Measurements from ENCODE around the gene GNE. TPM values are rescaled to one million over a fixed set of nuclear protein-coding genes. Genes with fewer than 3 reads are reported as not detected.

GNE gene
- total RNA-seq, 1 experiment from 2014 or later: 15.1 TPM

DNA sequence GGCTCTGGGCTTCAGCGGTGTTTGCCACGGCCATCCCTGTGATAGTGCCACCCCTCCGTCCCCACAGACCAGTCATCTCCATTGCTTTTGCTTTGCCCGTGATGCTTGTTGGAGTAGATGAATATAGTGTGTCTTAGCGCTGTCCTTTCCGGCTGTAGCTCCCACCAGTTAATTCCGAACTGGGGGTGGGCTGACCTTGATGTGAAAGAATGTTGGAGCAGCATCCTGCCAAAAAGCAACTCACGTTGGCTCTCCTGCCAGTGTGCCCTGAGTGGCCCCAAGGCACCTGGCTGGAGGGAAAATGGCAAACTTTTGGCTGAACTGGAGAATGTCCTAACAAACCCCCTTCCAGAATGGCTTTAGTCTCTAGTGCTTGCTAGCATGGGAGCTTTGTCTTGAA is 47.5 kb downstream of the GNE start:
- Histone ChIP-seq H3K4me3 (no peak overlapping the region), H3K27ac (no peak overlapping the region), H3K9me3 (replicated peaks) (no peaks in the 10 kb centered on the region), H3K4me1 (replicated peaks) (peaks cover 6% of the 10 kb centered on the region; the same call in 1 of the 2 replicates), H3K27me3 (replicated peaks) (no peaks in the 10 kb centered on the region), H3K36me3 (peaks cover 66% of the 10 kb centered on the region)
- DNase-seq (ENCODE audit: low read depth in 1 of 2, low spot score in 2 of 2): no peak

DNA sequence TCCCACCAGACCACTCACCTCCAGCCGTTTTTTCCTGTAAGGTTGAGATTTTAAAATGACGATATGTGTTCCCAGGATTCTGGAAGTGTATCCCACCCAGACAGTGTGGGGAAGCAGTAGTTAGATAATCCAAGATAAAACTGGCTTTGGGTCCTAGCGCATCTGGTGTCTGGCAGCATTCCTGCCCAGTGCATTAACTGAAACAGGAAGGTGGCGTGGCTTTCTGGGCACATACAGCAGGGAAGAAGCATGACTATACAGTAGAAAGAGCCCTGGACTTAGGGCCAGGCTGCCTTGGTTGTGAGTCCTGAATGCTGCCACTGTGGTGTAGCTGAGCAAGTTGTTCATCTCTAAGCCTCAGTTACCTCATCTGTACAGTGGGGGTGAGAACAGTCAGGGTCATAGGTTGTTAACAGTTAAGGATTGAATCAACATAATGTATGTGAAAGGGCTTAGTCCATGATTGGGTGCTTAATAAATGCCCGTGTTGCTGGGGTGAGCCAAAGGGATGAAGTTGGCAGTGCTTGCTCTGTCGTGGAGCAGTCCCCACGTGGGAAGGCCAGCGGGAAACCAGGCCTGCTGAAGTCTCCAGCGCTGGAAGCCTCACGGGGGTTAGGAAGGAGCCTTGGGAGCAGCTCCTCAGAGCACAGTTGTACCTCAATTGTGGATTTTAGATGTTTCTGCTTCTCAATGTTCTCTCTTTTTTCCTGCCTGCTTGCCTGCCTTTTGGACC is 49.6 kb downstream of the GNE start:
- no peak for DNase-seq (ENCODE audit: low read depth in 1 of 2, low spot score in 2 of 2)
- no peaks in the 10 kb centered on the region for H3K9me3 ChIP-seq (replicated peaks)
- H3K27ac ChIP-seq: no peak overlapping the region
- peaks cover 6% of the 10 kb centered on the region; the same call in 1 of the 2 replicates for H3K4me1 ChIP-seq (replicated peaks)
- no peak overlapping the region for H3K4me3 ChIP-seq
- peaks cover 78% of the 10 kb centered on the region for H3K36me3 ChIP-seq
- no peaks in the 10 kb centered on the region for H3K27me3 ChIP-seq (replicated peaks)

DNA sequence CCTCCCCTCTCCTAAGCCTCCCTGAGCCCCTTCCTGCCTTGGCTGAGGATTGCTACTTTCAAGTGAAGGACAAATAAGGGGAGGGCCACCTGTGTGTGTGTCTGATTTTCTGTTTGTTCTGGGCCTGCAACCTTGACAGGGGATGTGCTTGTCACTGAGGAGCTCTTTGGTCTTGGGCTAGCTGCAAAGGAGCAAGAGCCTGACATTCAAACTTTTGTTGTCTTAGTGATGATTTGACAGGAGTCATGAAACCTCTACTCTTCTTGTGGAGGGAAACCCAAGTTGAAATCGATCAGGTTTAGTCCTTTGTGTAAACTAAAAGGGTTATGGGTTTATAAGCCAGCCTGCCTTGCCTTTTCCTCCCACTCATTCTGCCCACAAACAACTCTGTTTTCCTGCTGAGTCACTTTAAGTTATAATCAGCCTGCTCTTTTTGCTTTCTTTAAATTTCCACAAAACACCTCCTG is 50.7 kb downstream of the GNE start:
- H3K4me3 ChIP-seq: no peak overlapping the region

DNA sequence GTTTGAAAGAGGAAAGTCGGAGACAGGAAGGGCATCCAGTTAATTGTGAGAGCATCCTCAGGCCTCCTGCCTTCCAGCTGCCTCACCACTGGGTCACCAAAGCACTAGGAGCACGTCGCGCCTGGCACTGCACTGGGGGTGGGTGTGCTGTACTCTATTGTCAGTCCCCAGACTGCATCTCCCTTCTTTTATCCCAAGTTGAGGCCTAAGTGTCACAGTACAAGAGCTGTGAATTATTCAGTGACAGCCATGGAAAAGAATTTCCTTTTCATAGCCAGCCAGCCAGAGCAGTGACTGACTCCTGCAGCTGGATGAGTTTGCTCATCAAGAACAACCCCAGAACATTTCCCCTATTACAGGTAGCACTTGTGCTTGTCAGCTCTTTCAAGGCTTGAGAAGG is 51.2 kb downstream of the GNE start:
- no peak overlapping the region for H3K4me3 ChIP-seq
- peaks cover 6% of the 10 kb centered on the region; the same call in 1 of the 2 replicates for H3K4me1 ChIP-seq (replicated peaks)
- no peaks in the 10 kb centered on the region for H3K27me3 ChIP-seq (replicated peaks)
- DNase-seq (ENCODE audit: low read depth in 1 of 2, low spot score in 2 of 2): no peak
- H3K36me3 ChIP-seq: peaks cover 82% of the 10 kb centered on the region
- H3K27ac ChIP-seq: no peak overlapping the region
- no peaks in the 10 kb centered on the region for H3K9me3 ChIP-seq (replicated peaks)

More for the DNA sequence above, 50.7 kb downstream of the GNE start:
- H3K4me1 ChIP-seq (replicated peaks): peaks cover 6% of the 10 kb centered on the region; the same call in 1 of the 2 replicates
- H3K36me3 ChIP-seq: peaks cover 82% of the 10 kb centered on the region
- H3K9me3 ChIP-seq (replicated peaks): no peaks in the 10 kb centered on the region
- H3K27me3 ChIP-seq (replicated peaks): no peaks in the 10 kb centered on the region
- no peak overlapping the region for H3K27ac ChIP-seq
- DNase-seq (ENCODE audit: low read depth in 1 of 2, low spot score in 2 of 2): no peak

- H3K4me3 ChIP-seq: no peak overlapping the region
- H3K27me3 ChIP-seq (replicated peaks): no peaks in the 10 kb centered on the region
- peaks cover 6% of the 10 kb centered on the region; the same call in 1 of the 2 replicates for H3K4me1 ChIP-seq (replicated peaks)
- peaks cover 82% of the 10 kb centered on the region for H3K36me3 ChIP-seq
- H3K27ac ChIP-seq: no peak overlapping the region
- DNase-seq (ENCODE audit: low read depth in 1 of 2, low spot score in 2 of 2): no peak
- no peaks in the 10 kb centered on the region for H3K9me3 ChIP-seq (replicated peaks)
These were observed 53.2 kb downstream of the GNE start for GRCh38 chr9:36204906-36205547.

- Histone ChIP-seq H3K36me3 (peaks cover 20% of the 10 kb centered on the region), H3K27me3 (replicated peaks) (no peaks in the 10 kb centered on the region), H3K27ac (no peak overlapping the region), H3K4me1 (replicated peaks) (peaks cover 20% of the 10 kb centered on the region), H3K9me3 (replicated peaks) (no peaks in the 10 kb centered on the region), H3K4me3 (no peak overlapping the region)
- DNase-seq (ENCODE audit: low read depth in 1 of 2, low spot score in 2 of 2): no peak
These were observed 63.8 kb downstream of the GNE start for GRCh38 chr9:36194326-36195000.

GRCh38 chr9:36193023-36193422 is 65.2 kb downstream of the GNE start:
- H3K36me3 ChIP-seq: peaks cover 20% of the 10 kb centered on the region
- H3K4me3 ChIP-seq: no peak overlapping the region
- no peak for DNase-seq (ENCODE audit: low read depth in 1 of 2, low spot score in 2 of 2)
- H3K27me3 ChIP-seq (replicated peaks): no peaks in the 10 kb centered on the region
- peaks cover 20% of the 10 kb centered on the region for H3K4me1 ChIP-seq (replicated peaks)
- no peak overlapping the region for H3K27ac ChIP-seq
- H3K9me3 ChIP-seq (replicated peaks): no peaks in the 10 kb centered on the region

- H3K36me3 ChIP-seq: peaks cover 18% of the 10 kb centered on the region
- H3K9me3 ChIP-seq (replicated peaks): no peaks in the 10 kb centered on the region
- H3K27ac ChIP-seq: no peak overlapping the region
- no peaks in the 10 kb centered on the region for H3K27me3 ChIP-seq (replicated peaks)
- H3K4me3 ChIP-seq: peak overlapping the region; percentile 80
- peaks cover 27% of the 10 kb centered on the region for H3K4me1 ChIP-seq (replicated peaks)
- DNase-seq (ENCODE audit: low read depth in 1 of 2, low spot score in 2 of 2): no peak
These were observed 66.1 kb downstream of the GNE start for GRCh38 chr9:36192196-36192595.

- Histone ChIP-seq H3K27ac (peak overlapping the region; percentile 71; the same call in 1 of the 2 replicates), H3K4me3 (peak overlapping the region; percentile 80), H3K27me3 (replicated peaks) (no peaks in the 10 kb centered on the region), H3K9me3 (replicated peaks) (no peaks in the 10 kb centered on the region), H3K4me1 (replicated peaks) (peaks cover 29% of the 10 kb centered on the region), H3K36me3 (peaks cover 15% of the 10 kb centered on the region)
- DNase-seq (ENCODE audit: low read depth in 1 of 2, low spot score in 2 of 2): no peak
These were observed 66.6 kb downstream of the GNE start for GRCh38 chr9:36191686-36192085.

DNA sequence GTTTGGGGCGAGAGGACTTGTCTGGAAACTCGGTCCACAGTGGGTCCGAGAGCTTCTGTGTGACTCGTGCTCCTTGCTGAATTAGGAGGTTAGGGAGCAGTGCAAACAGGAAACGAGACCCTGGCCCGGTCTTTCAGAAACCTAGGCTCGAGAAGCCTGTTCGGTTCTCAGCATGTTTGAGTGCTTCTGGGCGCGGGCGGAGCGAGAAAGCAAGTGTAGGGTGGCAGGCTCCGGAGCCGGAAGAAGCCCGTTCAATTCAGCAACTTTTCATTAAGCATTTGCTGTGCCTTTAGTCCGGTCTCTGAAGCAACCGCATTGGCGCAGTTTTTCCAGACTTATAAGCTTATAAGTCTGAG is 67.0 kb downstream of the GNE start:
- H3K4me3 ChIP-seq: peak overlapping the region; percentile 80
- peak overlapping the region; percentile 71 for H3K27ac ChIP-seq
- H3K36me3 ChIP-seq: peaks cover 13% of the 10 kb centered on the region
- DNase-seq (ENCODE audit: low read depth in 1 of 2, low spot score in 2 of 2): no peak
- peaks cover 29% of the 10 kb centered on the region for H3K4me1 ChIP-seq (replicated peaks)
- H3K9me3 ChIP-seq (replicated peaks): no peaks in the 10 kb centered on the region
- H3K27me3 ChIP-seq (replicated peaks): no peaks in the 10 kb centered on the region

GRCh38 chr9:36190388-36191289 is 67.6 kb downstream of the GNE start, which contains the start of gene CLTA:
TSS of gene CLTA (plus strand) at chr9:36190921. CDS start at chr9:36191057, 136 bp downstream.
- H3K36me3 ChIP-seq: peaks cover 13% of the 10 kb centered on the region
- no peaks in the 10 kb centered on the region for H3K27me3 ChIP-seq (replicated peaks)
- peak within 1 kb of the TSS; percentile 71 for H3K27ac ChIP-seq
- peak within 1 kb of the TSS; percentile 80 for H3K4me3 ChIP-seq
- H3K4me1 ChIP-seq (replicated peaks): peaks cover 29% of the 10 kb centered on the region
- peak; percentile 93 to 95 for DNase-seq (ENCODE audit: low read depth in 1 of 2, low spot score in 2 of 2)
- H3K9me3 ChIP-seq (replicated peaks): no peaks in the 10 kb centered on the region

GRCh38 chr9:36189976-36190375 is 68.3 kb downstream of the GNE start:
- H3K27ac ChIP-seq: peak overlapping the region; percentile 71
- no peaks in the 10 kb centered on the region for H3K27me3 ChIP-seq (replicated peaks)
- peaks cover 12% of the 10 kb centered on the region for H3K36me3 ChIP-seq
- peak in 1 of 2 experiments; percentile 11 for DNase-seq (ENCODE audit: low read depth in 1 of 2, low spot score in 2 of 2)
- peaks cover 29% of the 10 kb centered on the region for H3K4me1 ChIP-seq (replicated peaks)
- peak overlapping the region; percentile 80 for H3K4me3 ChIP-seq
- H3K9me3 ChIP-seq (replicated peaks): no peaks in the 10 kb centered on the region

DNA sequence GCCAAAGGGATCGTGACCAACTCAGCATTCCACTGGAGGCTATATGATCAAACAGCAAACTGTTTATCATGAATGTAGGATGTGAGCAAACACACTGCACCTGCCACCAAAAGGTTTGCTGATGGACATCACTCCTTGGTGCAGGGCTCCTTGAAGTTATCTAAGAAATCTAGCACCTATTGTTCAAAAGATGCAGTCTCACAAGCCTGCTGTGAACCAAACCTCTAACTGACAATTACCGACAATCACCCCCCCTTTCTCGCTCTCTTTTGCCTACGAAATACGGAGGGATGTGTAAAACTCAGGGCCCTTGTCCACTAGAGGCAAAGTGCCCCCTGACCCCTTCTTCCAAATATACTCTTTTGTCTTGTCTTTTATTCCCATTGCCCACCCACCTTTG is 70.0 kb downstream of the GNE start:
- H3K4me1 ChIP-seq (replicated peaks): peaks cover 29% of the 10 kb centered on the region
- no peak for DNase-seq (ENCODE audit: low read depth in 1 of 2, low spot score in 2 of 2)
- H3K27ac ChIP-seq: no peak overlapping the region
- H3K9me3 ChIP-seq (replicated peaks): no peaks in the 10 kb centered on the region
- H3K36me3 ChIP-seq: peaks cover 8% of the 10 kb centered on the region
- no peak overlapping the region for H3K4me3 ChIP-seq
- H3K27me3 ChIP-seq (replicated peaks): no peaks in the 10 kb centered on the region
